Measurements from ENCODE around the gene MAPK4. TPM values are rescaled to one million over a fixed set of nuclear protein-coding genes. Genes with fewer than 3 reads are reported as not detected.

Gene MAPK4
- total RNA-seq, 1 experiment from 2014 or later: not detected

- in situ Hi-C loops (cut with HindIII; ENCODE audit: low pct_unique_long_range_greater_than_20kb, low sequenced_read_pairs): no loop called here
- no peak for DNase-seq (ENCODE audit: low read depth)
Observed at GRCh38 chr18:50638884-50639420, 79.1 kb downstream of the MAPK4 start.

- DNase-seq (ENCODE audit: low read depth): no peak
- in situ Hi-C loops (cut with HindIII; ENCODE audit: low pct_unique_long_range_greater_than_20kb, low sequenced_read_pairs): no loop called here
Observed at GRCh38 chr18:50639711-50640110, 79.8 kb downstream of the MAPK4 start.

DNA sequence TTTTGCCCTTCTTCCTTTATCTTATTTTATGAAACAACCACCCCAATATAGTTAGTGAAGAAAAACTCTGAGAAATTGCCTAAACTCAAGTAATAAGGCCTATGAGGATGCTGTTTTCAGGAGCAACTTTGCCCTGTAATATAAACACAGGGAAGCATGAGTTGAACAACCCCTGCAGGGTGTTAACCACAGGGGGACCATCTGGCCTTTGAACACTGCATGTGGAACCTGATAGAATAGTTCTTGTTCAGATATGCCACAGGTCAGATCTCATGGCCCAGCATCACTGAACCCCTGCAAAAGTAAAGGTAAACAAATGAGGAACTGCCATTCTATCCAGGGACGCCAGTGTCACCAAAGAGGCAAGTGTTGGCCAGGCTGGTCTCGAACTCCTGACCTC lies 82.6 kb downstream of the MAPK4 start:
- no peak for DNase-seq (ENCODE audit: low read depth)
- in situ Hi-C loops (cut with HindIII; ENCODE audit: low pct_unique_long_range_greater_than_20kb, low sequenced_read_pairs): no loop called here

DNA sequence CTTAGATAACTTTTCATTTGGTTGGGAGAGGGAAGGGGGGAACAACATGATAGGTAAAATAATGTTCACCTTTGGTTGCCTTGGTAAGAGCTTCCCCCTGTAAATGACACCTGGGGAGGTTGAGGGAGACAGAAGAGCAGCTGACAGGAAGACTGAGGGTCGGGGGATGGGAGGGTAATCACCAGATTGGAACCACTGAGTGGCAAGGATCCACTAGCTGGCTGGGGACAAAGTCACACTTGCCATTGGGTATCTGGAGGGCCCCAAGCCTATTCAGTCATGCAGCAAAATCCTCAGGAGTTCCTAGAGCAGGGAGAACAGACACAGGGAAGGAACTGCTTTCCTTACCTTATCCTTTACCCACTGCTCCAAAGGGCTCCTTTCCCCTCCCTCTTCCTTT lies 84.3 kb downstream of the MAPK4 start:
- no peak for DNase-seq (ENCODE audit: low read depth)
- in situ Hi-C loops (cut with HindIII; ENCODE audit: low pct_unique_long_range_greater_than_20kb, low sequenced_read_pairs): no loop called here

- DNase-seq (ENCODE audit: low read depth): no peak
- in situ Hi-C loops (cut with HindIII; ENCODE audit: low pct_unique_long_range_greater_than_20kb, low sequenced_read_pairs): no loop called here
Observed at GRCh38 chr18:50644807-50645206, 84.9 kb downstream of the MAPK4 start.

DNA sequence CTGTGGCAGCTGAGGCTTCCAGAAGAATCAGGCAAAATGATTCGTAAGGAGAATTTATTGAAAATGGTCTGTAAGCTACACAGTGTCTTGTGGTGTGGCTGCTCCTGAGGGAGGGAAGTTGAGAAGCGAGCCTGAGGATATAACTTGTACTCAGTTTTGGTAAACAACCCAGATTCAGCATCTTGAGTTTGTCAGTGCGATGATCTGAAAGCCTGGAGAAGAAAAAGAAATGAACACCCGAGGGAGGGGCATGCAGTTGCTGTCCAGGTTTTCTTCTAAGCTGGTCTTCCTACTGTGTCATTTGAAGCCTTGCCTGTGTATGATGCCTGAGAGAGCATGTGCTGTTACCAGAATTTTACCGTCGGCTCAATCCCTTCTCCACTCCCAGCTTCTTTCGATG lies 87.3 kb downstream of the MAPK4 start:
- in situ Hi-C loops (cut with HindIII; ENCODE audit: low pct_unique_long_range_greater_than_20kb, low sequenced_read_pairs): no loop called here
- DNase-seq (ENCODE audit: low read depth): no peak

DNA sequence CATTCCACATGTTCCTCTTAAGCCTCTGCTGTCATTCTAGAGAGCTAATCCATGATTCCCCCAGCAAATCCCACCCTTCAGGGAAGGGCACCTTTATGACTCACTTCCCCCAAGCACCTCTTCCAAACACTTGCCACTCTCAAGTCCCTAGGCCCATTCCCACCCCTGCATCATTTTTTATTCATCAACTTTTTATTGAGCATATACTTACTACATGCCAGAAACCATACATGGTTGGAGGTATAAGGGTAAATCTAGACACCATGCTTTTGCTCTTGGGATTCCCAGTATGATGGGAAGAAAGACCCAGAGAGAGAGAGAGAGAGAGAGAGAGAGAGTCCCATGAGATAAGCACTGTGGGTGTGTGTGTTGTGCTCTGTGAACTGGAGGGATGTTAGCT lies 87.9 kb downstream of the MAPK4 start:
- no peak for DNase-seq (ENCODE audit: low read depth)
- in situ Hi-C loops (cut with HindIII; ENCODE audit: low pct_unique_long_range_greater_than_20kb, low sequenced_read_pairs): no loop called here

GRCh38 chr18:50649821-50650220 lies 89.9 kb downstream of the MAPK4 start:
- in situ Hi-C loops (cut with HindIII; ENCODE audit: low pct_unique_long_range_greater_than_20kb, low sequenced_read_pairs): no loop called here

DNA sequence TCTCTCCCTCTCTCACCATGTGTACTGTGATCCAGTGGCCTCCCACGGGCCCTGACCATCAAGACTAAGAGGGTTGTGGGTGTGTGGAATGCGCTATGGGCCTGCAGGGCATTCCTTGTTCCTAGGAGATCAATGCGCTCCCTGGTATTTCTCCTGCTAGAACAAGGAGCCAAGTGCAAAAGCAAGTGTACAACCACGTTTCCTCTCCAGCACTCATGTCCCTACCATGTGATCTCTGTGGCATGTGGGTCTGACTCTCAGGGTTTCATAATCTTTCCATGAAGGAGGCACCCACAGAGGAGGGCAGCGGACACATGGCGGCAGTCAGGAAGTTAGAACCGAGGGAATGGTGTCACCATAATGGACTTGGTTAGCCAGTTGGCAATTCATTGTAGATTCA lies 91.4 kb downstream of the MAPK4 start:
- no peak for DNase-seq (ENCODE audit: low read depth)
- in situ Hi-C loops (cut with HindIII; ENCODE audit: low pct_unique_long_range_greater_than_20kb, low sequenced_read_pairs): no loop called here

More at GRCh38 chr18:50649821-50650220, 89.9 kb downstream of the MAPK4 start:
- no peak for DNase-seq (ENCODE audit: low read depth)

DNA sequence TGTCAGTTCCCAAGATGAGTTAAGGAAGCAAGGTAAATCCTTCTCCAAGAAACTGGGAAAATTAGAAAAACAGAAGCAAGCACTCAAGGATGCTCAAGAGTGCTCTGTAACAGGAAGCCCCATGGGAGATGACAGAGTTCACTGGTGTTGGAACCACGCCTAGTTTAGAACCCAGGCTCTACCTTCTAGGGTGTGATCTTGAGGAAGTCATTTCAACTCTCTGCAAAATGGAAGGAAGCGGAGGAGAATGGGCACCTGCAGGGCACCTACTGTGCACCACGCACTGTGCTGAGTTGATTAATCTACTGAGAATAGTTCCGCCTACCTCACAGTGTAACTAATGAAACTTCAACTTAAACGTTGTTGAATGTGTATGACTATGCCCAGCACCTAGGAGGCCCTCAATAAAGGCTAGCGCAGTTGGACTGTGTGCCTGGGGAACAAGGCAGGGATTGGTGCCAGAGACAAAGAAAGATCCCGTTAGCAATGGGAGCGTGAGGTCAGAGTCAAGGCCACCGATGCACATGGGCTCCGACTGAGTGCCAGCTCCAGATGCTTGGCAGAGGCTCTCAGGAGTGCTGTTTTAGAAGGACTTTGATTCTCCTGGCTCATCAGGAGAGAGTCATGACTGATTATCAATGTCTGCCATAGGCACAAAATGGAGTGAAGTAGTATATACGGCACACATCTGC lies 93.7 kb downstream of the MAPK4 start:
- in situ Hi-C loops (cut with HindIII; ENCODE audit: low pct_unique_long_range_greater_than_20kb, low sequenced_read_pairs): no loop called here

DNA sequence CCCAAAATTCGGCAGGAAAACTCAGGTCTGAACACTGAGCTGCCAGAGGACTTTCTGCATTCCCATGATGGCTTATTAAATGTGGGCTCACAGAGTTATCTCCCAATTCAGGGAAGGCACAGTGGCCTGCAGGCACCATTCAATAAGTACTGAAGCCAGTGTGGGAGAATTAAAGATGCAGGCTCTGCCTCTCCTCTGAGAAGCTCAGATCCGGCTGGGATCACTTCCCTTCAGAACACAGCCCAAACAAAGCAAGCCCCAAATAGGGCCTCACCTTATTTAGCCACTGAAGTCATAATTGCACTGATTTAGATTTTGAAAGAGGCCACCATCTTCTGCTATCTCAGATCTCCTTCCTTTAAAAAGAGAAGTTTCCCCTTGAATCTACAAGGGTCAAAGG lies 94.3 kb downstream of the MAPK4 start:
- DNase-seq (ENCODE audit: low read depth): no peak
- in situ Hi-C loops (cut with HindIII; ENCODE audit: low pct_unique_long_range_greater_than_20kb, low sequenced_read_pairs): no loop called here

More for the DNA sequence above, 93.7 kb downstream of the MAPK4 start:
- DNase-seq (ENCODE audit: low read depth): no peak

- no peak for DNase-seq (ENCODE audit: low read depth)
- in situ Hi-C loops (cut with HindIII; ENCODE audit: low pct_unique_long_range_greater_than_20kb, low sequenced_read_pairs): no loop called here
Observed at GRCh38 chr18:50654658-50655550, 95.0 kb downstream of the MAPK4 start.

GRCh38 chr18:50656396-50656795 lies 96.5 kb downstream of the MAPK4 start:
- no peak for DNase-seq (ENCODE audit: low read depth)
- in situ Hi-C loops (cut with HindIII; ENCODE audit: low pct_unique_long_range_greater_than_20kb, low sequenced_read_pairs): no loop called here

DNA sequence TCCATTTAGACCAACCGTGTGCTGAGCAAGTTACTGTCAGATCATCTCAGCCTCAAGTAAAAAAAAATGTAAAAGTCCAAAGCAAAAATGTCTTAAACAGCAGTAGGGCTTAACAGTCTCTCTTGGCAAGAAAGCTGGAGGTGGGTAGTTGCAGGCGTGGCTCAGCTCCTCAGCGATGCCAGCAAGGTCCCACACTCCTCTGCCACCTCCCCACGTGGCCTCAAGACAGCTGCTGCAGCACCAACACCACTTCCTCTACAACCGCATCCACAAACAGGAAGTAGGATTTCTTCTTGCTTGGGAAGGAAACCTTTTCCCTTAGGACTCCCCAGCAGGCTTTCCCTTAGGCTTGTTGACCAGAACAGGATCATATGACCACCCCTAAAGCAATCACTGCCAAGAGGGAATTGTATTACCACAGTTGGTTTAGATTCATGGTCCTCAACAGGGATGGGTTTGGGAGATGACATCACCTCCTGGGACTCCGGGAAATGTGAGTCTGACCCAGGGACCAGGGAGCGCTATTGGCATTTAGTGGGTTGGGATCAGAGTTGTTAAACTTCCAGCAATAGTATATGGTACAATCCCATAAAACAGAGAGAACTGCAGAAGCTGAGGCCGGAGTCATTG lies 97.1 kb downstream of the MAPK4 start:
- in situ Hi-C loops (cut with HindIII; ENCODE audit: low pct_unique_long_range_greater_than_20kb, low sequenced_read_pairs): no loop called here
- DNase-seq (ENCODE audit: low read depth): no peak

- in situ Hi-C loops (cut with HindIII; ENCODE audit: low pct_unique_long_range_greater_than_20kb, low sequenced_read_pairs): no loop called here
- no peak for DNase-seq (ENCODE audit: low read depth)
Observed at GRCh38 chr18:50658601-50659000, 98.7 kb downstream of the MAPK4 start.

GRCh38 chr18:50659091-50660003 lies 99.5 kb downstream of the MAPK4 start:
- DNase-seq (ENCODE audit: low read depth): peak; percentile 5
- in situ Hi-C loops (cut with HindIII; ENCODE audit: low pct_unique_long_range_greater_than_20kb, low sequenced_read_pairs): no loop called here

DNA sequence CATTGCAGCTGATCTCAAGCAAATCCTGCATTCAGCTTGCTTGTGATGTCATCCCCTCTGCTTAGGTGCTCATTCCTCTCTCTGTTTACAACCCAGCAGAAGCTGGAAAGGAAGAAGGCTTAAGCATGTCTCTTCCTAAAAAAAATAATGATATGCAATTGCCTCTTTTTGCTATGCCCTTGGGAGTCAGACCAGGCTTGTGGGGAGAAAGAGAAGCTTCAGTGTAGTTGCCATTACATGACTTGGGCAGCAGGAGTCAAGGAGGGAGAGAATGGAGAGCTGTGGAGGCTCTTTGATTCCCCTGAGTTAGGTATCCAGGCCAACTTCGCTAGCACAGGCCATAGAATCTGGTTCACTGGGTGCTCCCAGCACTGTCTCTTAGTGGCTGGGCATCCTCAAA lies 101.1 kb downstream of the MAPK4 start:
- DNase-seq (ENCODE audit: low read depth): no peak
- in situ Hi-C loops (cut with HindIII; ENCODE audit: low pct_unique_long_range_greater_than_20kb, low sequenced_read_pairs): no loop called here

DNA sequence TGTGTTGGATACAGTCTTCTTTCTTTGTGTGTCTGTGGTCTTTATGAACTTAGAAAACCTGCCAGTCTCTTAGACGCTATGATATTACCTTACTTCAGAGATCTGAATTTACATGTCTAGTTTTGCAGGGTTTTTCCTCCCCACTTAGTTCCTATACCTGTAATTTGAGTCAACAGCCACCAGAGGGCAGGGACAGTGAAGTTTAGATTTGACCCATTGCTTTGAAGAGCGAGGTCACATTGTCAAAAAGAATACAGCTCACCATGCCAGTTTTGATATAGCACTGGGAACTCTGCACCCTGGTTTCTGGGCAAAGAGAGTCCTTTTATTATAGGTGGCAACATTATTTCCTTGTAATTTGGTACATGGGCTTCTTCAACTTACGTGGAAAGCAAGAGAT lies 102.3 kb downstream of the MAPK4 start:
- in situ Hi-C loops (cut with HindIII; ENCODE audit: low pct_unique_long_range_greater_than_20kb, low sequenced_read_pairs): no loop called here
- DNase-seq (ENCODE audit: low read depth): no peak

Data from Caki2 (cell line).